Activated CD8-positive, alpha-beta memory T cell treated with anti-CD3 and anti-CD28 coated beads for 24 hours (primary cell): ENCODE data around the gene ARMC5.
A peak's percentile ranks its signal among the peaks of the same experiment; 100 is the strongest.
"Not testable (repeated sequence)": the region's sequence is repeated elsewhere in the genome, so short reads cannot be mapped to it uniquely, and the experiment has no call there.

ENCODE experiments used
- DNase-seq: peaks from one replicate; pipeline ENCODE4 v3.0.0-alpha.2; 2020

ARMC5 gene

DNA sequence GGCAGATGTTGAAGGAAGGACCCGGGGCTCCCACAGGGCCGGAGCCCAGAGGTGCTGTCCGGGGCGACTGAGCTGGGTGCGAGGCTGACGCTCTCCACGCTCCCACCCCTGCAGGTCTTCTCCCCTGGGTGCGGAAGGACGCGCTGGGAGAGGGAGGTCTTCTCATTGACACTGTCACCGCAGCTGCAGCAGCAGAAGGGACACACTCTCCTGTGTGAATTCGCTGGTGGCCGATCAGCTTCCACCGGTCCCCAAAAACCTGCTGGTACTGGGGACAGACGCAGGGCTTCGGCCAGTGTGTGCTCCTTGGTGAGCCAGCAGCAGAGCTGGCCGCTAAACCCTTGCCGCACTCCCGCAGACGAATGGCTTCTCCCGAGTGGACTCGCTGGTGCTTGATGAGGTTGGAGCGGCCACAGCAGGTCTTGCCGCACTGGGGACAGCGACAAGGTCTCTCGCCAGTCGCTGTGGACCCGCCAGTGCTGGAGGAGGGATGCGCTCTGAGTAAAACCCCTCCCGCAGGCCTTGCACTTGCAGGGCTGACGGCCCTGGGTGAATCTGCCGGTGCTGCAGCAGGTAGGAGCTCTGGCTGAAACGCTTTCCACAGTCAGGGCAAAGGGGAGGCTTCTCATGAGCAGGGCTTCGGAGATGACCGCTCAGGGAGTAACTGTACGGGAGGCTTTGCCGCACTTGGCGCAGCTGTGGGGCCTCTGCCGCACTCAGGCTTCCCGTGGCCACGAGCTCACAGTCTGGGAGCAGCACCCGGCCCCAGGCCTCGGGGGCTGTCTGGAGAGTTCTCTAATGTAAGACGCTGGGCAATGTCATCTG lies 22.9 kb upstream of the ARMC5 start:
- DNase-seq = no peak

DNA sequence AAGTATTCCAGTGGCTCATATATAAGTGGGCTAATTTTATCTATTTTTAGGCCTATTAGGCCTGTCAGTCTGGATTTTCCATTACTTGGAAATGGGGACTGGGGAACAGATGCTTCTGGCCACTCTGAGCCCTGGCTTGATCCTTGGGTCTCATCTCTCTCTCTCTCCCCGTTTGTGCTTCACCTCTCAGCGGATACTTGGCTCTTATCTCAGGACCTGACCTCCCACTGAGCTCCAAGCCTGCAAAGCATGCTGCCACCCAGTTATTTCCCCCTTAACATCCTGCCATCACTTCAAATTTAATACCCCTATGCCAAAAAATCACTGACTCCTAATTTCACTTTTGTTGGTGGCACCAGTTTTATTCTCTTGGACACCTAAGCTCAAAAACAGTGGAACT lies 20.9 kb upstream of the ARMC5 start:
- no peak for DNase-seq

DNA sequence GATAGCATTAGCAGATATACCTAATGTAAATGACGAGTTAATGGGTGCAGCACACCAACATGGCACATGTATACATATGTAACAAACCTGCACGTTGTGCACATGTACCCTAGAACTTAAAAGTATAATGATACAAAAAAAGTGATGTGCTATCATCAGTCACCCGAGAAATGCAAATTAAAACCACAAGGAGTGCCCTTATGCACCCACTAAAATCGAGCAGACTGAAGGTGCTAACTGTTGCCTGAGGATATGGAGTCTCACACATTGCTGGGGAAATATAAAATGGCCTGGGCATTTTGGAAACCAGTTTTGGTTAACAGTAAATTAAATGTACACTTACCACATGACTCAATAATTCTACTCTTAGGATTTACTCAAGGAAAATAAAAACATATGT lies 20.3 kb upstream of the ARMC5 start:
- not testable (repeated sequence) for DNase-seq

DNA sequence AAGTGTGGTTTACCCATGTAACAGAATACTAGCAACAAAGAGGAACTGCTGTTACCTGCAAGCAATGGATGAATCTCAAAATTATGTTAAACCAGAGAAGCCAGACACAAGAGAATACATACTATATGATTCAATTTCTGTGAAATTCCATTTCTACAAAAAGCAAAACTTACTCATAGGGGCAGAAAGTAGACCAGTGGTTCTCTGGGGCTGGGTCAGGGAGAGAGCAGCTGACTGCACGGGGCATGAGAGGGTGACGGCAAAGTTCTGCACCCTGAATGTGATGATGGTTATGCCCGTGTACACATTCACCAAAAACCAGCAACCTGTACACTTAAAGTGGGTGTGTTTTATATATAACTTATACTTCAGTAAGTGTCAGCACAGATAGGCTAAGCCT lies 19.8 kb upstream of the ARMC5 start:
- DNase-seq = no peak

DNA sequence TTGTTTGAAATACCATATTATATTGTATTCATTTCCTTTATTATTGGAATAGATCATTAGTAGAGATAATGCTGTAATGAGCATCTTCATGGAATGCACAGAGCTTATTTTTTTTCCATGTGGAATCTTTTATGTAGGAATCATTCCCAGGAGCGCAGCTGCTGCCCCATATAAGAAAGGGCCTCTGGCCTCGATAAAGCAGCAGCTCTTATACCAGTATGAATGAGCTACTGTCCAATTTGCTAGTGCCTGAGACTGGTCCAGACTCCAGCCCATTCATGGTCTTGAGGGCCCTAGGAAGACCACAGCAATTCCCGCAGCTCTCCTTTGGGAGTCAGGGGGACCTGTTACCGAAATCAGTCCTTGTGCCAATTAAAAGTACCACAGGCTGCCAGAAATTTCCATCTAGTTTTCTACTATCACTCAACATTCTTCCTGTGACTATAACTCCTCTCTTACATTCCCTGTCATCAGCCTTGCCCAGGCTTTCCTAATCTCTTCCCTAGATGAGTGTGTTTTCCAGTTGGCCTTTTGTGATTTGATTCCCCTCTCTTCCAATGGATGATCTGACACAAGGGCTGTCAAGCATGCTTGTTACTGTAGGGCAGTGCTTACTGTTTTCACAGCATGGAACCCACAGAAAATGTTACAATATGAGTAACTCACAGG lies 18.7 kb upstream of the ARMC5 start:
- DNase-seq = no peak

DNA sequence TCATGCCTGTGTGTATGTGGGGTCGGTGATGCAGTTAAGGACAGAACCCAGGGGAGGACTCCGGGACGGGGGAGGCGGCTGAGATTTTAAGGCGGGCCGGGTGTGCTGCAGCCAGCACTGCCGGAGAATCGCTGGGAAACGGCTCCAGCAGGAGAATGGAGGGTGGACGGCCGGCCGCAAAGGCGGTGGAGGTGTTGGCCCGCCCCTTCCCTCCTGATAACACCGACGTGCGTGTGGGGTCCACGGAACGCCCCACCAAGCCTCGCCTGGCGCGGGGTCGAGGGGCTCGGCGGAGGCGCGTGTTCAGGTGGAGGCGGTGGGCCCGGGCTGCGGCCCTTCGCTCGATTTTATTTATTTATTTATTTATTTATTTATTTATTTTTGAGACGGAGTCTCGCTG lies 17.3 kb upstream of the ARMC5 start:
- DNase-seq = no peak

DNA sequence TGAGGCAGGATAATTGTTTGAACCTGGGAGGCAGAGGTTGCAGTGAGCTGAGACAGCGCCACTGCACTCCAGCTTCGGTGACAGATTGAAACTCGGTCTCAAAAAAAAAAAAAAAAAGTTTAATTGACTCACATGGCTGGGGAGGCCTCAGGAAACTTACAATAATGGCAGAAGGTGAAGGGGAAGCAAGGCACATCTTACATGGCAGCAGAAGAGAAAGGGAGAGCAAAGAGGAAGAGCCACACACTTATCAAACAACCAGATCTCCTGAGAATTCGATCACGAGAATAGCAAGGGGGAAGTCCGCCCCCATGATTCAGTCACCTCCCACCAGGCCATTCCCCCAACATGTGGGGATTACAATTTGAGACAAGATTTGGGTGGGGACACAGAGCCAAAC lies 13.4 kb upstream of the ARMC5 start:
- DNase-seq = not testable (repeated sequence)

DNA sequence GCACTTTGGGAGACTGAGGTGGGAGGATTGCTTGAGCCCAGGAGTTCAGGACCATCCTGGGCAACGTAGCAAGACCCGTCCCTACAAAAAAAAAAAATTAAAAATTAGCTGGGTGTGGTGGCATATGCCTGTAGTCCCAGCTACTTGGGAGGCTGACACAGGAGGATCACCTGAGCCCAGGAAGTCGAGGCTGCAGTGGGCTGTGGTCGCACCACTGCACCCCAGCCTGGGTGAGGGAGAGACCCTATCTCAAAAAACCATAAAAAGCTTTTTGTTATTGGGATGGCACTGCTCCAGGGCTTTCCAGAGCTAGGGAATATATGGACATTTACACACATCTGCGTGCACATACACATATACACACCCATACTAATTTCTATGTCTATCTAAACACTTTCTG lies 8.1 kb upstream of the ARMC5 start:
- DNase-seq = no peak

DNA sequence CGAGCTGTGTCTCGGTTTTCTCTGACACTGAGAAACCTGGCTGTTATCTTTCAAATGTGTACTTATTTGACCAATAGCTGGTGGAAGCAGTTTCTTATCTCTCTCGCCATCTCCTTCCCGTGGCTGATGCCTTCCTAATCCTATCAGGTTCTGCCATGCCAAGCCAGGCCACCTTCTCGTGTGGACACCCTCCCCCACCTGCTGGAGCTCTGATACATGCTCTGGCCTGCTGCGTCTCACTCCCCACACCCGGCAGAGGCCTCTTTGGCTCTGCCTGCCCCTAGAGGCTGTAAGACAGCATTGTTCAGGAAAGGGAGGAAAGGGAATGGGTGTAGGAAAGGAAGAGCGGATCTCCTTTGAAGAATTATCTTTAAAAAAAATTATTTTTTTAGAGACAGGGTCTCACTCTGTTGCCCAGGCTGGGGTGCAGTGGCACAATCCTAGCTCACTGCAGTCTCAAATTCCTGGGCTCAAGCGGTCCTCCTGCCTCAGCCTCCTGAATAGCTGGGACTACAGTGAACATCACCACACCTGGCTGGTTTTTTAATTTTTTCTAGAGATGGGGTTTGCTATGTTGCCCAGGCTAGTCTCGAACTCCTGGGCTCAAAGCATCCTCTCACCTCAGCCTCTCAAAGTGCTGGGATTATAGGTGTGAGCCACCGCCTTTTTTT lies 7.5 kb upstream of the ARMC5 start:
- DNase-seq = no peak

DNA sequence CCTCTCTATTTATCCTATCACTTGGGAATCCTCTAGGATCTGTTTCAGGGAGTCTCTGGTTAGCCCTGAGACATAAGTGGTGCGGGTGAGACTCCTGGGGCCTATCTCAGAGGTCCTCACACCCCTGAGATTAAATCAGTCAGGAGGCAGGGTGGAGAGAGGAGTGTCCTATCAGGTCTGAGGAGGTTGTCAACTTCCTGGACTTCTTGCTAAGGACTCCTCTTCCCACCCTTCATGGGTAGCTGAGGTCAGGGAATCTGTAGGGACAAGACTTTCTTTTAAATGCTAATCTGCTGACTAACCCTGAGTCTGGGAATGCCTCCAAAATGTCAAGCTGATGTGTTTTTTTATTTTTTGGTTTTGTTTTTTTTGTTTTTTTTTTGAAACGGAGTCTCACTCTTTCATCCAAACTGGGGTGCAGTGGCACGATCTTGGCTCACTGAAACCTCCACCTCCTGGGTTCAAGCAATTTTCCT lies 6.6 kb upstream of the ARMC5 start:
- DNase-seq = no peak

DNA sequence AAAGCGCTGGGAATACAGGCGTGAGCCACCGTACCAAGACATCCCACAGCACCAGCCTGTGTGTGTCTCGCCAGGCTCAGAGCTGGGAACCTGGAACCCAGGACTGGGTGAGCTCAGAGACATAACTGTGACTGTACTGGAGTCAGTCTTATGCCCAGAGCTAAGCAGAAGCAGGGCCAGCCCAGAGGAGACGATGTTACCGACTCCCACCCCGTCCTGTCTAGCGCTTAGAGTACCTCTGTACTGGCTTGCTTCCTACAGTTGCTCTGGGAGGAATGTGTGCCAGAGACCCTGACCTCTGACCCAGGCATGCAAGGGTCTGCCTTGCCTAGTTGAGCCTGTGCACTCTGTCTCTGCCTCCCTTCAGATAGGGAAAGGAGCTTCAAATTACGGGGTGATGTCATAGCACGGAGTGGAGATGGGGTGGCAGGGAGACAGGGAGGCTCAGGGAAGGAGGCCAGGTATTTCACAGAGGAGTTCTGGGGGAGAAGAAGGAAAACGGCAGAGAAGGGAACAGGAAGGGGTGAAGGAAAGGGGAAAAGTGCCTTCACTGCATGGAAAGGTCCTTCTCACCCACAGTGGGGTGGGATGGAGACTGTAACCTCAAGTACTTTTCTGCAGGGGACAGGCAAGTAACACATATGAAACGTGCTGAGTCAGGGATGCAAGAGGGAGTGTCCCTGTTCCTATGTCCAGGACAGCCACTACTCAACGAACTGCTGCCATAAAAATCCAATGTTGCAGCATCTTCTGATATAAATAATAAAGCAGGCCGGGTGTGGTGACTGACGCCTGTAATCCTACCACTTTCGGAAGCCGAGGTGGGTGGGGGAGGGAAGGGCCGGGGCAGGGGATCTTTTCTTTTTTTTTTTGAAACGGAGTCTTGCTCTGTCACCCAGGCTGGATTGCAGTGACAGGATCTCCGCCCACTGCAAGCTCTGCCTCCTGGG lies 5.8 kb upstream of the ARMC5 start:
- DNase-seq = no peak

DNA sequence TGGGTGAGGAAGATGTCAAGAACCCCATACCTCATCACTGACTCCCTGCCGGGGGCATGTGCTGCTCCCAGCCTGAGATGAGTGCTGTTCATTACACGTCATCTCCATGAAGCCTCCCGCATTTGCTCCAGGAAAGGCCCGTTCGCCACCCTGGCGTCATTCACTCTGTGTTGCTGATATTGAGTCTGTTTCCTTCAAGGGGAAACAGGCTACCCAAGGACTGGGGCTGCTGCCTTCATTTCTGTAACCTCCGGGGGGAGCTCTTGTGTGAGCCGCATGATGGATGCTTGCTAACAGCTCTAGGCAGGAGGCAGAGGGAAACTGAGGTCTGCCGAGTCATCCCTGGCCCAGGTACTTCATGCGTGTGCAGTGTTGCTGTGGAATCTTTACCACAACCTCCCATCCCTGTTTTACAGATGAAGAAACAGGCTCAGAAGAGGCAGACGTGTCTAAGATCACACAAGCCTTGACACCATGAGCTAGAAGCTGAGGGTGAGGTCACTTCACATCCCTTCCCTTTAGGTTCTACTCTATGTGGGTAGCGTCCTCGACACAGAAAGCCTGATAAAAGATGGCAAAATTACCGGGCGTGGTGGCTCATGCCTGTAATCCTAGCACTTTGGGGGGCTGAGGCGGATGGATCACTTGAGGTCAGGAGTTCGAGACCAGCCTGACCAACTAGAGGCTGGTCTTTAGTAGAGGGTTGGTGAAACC lies 3.5 kb upstream of the ARMC5 start:
- no peak for DNase-seq

DNA sequence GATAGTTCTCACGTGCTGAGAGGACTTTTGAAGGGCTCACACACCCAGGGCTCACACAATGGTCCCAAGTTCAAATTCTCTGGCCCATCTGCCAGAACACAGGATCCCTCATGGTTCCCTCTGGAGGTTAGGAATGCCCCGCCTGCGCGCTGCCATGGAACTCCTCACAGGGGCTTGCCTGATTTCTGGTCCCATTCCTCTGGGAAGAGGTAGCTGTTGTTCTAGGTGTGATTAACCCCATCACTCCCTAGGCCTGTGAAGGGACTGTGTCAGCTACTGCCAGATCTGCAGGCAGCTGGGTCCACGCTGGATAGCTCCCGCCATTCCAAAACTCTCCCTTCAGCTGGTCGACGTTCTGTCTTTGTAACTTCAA lies 2.3 kb upstream of the ARMC5 start:
- no peak for DNase-seq

DNA sequence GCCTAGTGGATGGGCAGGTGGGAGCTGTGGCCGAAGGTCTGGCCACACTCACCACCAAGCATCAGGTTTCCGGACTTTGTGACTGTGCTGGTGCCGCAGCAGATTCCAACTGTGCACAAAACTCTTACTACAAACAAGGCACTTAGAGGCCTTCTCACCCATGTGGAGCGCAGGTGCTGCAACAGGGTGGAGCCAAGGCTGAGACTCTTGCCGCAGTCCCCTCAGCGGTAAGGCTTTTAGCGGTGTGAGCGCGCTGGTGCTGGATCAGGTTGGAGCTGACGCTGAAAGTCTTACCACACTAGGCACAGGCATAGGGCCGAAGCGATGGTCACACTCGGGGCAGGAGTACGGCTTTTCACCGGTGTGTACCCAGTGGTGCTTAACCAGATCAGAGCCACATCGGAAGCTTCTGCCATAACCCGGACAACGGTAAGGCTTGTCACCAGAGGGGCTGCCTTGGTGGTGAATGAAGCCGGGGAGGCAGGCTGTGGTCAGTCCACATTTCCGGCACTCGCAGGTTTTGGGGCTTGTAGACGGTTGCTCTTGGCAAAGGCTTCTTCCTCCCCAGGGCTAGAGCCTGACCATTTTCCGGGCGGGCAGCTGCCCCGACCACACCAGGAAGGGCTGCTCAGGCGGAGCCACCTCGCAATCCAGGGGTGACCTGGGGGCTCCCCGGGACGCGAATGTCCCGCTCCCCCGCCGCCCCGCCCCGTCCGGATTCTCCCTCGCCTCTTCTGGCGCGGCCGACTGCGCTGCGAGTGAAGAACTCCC lies 1.0 kb upstream of the ARMC5 start:
- DNase-seq = peak; percentile 84

DNA sequence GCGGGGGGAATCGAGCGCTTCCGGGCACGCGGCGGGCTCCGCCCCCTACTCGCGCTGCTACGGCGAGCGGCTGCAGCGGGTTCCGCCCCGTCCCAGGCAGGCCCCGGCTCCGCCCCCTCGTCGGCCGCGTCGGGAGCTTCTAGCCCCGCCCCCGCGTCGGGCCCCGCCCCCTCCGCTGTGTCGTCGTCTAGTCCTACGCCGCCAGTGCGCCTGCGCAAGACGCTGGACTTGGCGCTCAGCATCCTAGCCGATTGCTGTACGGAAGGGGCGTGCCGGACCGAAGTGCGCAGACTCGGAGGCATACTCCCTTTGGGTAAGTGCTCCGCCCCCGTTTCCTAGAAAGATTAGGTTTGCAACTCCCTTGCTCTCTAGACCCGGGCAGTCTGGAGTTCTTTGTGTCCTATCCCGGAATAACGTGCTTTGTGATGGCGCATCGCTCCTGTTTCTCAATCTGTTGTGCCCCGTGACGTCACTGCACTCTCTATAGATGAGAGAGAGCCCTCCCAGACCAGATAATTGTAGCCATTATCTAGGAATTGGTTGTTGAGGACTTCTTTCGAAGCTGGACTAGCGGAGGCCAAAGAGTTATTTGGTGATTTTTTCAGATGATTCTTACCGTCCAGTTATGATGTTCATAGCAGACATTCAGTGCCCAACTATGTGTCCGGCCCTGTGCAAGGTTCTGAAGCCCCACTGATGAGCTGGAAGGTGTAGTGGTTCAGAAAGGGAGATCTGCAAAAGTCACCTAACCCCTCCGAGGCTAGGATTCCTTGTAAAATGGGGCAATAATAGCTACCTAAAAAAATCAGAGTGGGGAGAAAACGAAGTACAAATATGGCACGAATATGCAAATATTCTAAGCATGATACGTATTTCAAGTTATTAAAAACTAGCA lies 633 bp downstream of the ARMC5 start:
- peak; percentile 100 for DNase-seq

DNA sequence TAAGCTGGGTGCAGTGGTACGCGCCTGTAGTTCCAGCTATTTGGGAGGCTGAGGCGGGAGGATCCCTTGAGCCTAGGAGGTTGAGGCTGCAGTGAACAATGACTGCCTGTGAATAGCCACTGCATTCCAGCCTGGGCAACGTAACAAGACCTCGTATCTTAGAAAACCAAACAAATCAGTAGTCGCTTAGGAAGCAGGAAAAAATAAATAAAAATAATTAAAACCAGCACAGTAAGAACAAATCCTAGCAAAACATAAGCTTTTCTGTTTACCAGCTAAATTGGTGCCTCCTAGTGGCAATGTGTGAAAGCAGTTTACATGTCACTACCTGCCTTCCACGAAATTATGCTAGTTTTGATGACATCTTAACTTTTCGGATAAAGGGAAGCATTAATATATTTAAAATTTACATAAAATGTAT lies 1.3 kb downstream of the ARMC5 start:
- no peak for DNase-seq

DNA sequence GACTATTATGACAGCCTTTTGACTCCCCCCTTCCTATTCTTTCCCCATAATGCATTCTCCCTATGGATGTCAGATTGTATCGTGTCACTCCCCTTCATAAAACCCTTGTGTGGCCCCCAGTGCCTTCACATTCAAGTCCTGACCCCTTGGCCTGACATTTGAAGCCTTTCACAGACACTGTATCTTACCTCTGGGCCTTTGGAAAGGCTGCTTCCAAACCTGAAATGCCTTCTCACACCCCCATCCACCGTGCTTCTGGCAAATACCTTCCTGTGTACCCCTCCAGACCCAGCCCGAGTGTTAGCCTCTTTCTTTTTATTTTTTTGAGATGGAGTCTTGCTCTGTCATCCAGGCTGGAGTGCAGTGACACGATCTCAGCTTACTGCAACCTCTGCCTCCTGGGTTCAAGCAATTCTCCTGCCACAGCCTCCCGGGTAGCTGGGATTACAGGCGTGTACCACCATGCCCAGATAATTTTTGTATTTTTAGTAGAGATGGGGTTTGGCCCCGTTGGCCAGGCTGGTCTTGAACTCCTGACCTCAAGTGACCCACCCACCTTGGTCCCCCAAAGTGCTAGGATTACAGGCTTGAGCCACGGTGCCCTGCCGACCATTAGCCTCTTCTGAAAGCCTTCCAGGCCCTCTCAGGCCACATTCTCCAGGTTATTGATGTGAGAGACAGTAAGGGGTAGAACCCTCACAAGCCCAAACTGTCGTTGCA lies 2.1 kb downstream of the ARMC5 start:
- no peak for DNase-seq

DNA sequence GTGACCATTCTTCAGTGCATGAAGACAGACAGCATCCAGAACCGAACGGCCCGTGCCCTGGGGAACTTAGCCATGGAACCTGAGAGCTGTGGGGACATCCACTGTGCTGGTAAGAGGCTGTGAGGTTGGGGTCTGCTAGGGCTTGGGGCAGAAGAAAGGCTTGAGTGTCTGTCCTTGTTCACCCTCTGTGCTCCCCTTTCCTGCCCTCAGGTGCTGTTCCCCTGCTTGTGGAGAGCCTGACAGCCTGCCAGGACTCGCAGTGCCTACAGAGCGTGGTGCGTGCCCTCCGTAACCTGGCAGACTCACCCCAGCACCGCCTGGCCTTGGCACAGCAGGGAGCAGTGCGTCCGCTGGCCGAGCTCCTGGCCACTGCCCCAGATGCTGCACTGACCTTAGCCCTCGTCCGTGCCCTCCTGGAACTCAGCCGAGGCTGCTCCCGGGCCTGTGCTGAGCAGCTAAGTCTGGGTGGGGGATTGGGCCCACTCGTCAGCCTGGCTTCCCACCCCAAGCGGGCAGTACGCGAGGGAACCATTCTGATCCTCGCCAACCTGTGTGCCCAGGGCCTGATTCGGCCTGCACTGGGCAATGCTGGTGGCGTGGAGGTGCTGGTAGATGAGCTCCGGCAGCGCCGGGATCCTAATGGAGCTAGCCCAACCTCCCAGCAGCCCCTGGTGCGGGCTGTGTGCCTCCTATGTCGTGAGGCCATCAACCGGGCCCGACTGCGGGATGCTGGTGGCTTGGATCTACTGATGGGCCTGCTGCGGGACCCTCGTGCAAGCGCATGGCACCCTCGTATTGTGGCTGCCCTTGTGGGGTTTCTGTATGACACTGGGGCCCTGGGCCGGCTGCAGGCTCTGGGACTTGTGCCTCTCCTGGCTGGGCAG lies 2.9 kb downstream of the ARMC5 start:
- DNase-seq = no peak
